Left hindlimb (tissue), 1 donor: ENCODE measurements around the gene PHLDA2.

Source experiments
- DNase-seq: peaks from one replicate; pipeline ENCODE4 v3.0.0-alpha.2; 2018

Gene PHLDA2

GRCh38 chr11:2929950-2930703 lies 907 bp upstream of the PHLDA2 start:
- no peak for DNase-seq

- no peak for DNase-seq
Observed at GRCh38 chr11:2929531-2929949, 320 bp upstream of the PHLDA2 start.

GRCh38 chr11:2927851-2928604 lies 1.2 kb downstream of the PHLDA2 start:
- no peak for DNase-seq

GRCh38 chr11:2927121-2927800 lies 2.0 kb downstream of the PHLDA2 start:
- no peak for DNase-seq

- DNase-seq = no peak
Observed at GRCh38 chr11:2926611-2927051, 2.6 kb downstream of the PHLDA2 start.

GRCh38 chr11:2924821-2925675 lies 4.2 kb downstream of the PHLDA2 start:
- no peak for DNase-seq

- no peak for DNase-seq
Observed at GRCh38 chr11:2924381-2924780, 4.8 kb downstream of the PHLDA2 start.

GRCh38 chr11:2923446-2924375 lies 5.5 kb downstream of the PHLDA2 start:
- DNase-seq = no peak

GRCh38 chr11:2922655-2923054 lies 6.6 kb downstream of the PHLDA2 start:
- DNase-seq = no peak

- DNase-seq = no peak
Observed at GRCh38 chr11:2921742-2922493, 7.3 kb downstream of the PHLDA2 start.

GRCh38 chr11:2921261-2921660 lies 8.0 kb downstream of the PHLDA2 start:
- DNase-seq = no peak

- no peak for DNase-seq
Observed at GRCh38 chr11:2920343-2920742, 8.9 kb downstream of the PHLDA2 start.

- no peak for DNase-seq
Observed at GRCh38 chr11:2919837-2920236, 9.4 kb downstream of the PHLDA2 start.

GRCh38 chr11:2919188-2919587 lies 10.0 kb downstream of the PHLDA2 start:
- no peak for DNase-seq

GRCh38 chr11:2917842-2918490 lies 11.3 kb downstream of the PHLDA2 start:
- no peak for DNase-seq

- DNase-seq = no peak
Observed at GRCh38 chr11:2916892-2917645, 12.2 kb downstream of the PHLDA2 start.

- no peak for DNase-seq
Observed at GRCh38 chr11:2916114-2916891, 12.9 kb downstream of the PHLDA2 start.

- DNase-seq = no peak
Observed at GRCh38 chr11:2915473-2915872, 13.7 kb downstream of the PHLDA2 start.
